Body of pancreas (tissue), 4 donors: ENCODE measurements around the gene DUS2. TPM values are rescaled to one million over a fixed set of nuclear protein-coding genes. Genes with fewer than 3 reads are reported as not detected.
"Not testable (repeated sequence)": the region's sequence is repeated elsewhere in the genome, so short reads cannot be mapped to it uniquely, and the experiment has no call there.

Source experiments
- ATAC-seq: fragments of 150-250 bp; one replicate; pipeline ENCODE4 v1.9.1; 2016
- DNase-seq, 4 donors: peaks; one replicate each; pipeline ENCODE4 v3.0.0-alpha.2; 2019
- H3K27ac ChIP-seq, 4 donors: fragments of 200-600 bp; sonication (generic); 1 replicate in 3 of 4; 2 replicates in 1 of 4; pipeline versions ENCODE4 v1.5.1 to v1.6.1; 2016 to 2019; ENCODE audit warnings: mild to moderate bottlenecking in 1 of 4, mixed read lengths in 1 of 4, moderate library complexity in 1 of 4
- H3K27me3 ChIP-seq, 2 donors: fragments of 200-600 bp; sonication (generic); one replicate each; pipeline ENCODE4 v1.6.0; 2016; ENCODE audit warnings: mild to moderate bottlenecking in 1 of 2
- H3K36me3 ChIP-seq, 2 donors: fragments of 200-600 bp; sonication (generic); replicated peaks in 1 of 2; 2 replicates each; pipeline ENCODE4 v1.5.1; 2016; ENCODE audit warnings: low read depth in 2 of 2; ENCODE audit not compliant: insufficient read depth in 1 of 2
- H3K4me1 ChIP-seq: fragments of 200-600 bp; sonication (generic); one replicate; pipeline ENCODE4 v1.6.0; 2016
- H3K4me3 ChIP-seq, 2 donors: fragments of 200-600 bp; sonication (generic); 1 replicate in 1 of 2; 2 replicates in 1 of 2; pipeline ENCODE4 v1.5.1; 2016 to 2019
- H3K9me3 ChIP-seq, 3 donors: fragments of 200-600 bp; sonication (generic); 1 replicate in 2 of 3; 2 replicates in 1 of 3; pipeline ENCODE4 v1.5.1; 2016
- POLR2A ChIP-seq, 3 donors: fragments of 450-650 bp; IDR thresholded peaks; one replicate each; pipeline ENCODE4 v1.6.1; 2016; ENCODE audit warnings: antibody characterized with exemption in 3 of 3, mild to moderate bottlenecking in 2 of 3
- WGBS, 2 donors: methylation state at CpG; one replicate each; pipeline ENCODE4 v1.1.5; 2017; 5-methylcytosine and 5-hydroxymethylcytosine counted together
- intact Hi-C: fragments of 100-400 bp; cut with DNase I; formaldehyde crosslinking; loops from one replicate; pipeline ENCODE4 v1.15.1; 2023
- total RNA-seq, 2 donors: library from RNA; depleted of rRNA; stranded (reverse); fragments of >200 nt; gene quantifications; one replicate each; pipeline ENCODE4 v1.1.0, GENCODE V29; 2016
- TF ChIP-seq, protein P1 (sequence below), 7 experiments: fragments of 450-650 bp in 4 of 7; fragments of 200-600 bp in 3 of 7; sonication (generic) in 3 of 7; IDR thresholded peaks; one replicate each; pipeline ENCODE4 v1.5.1; 2016 to 2019; ENCODE audit warnings: antibody characterized with exemption in 7 of 7

Gene DUS2
- total RNA-seq, 2 donors from 2014 or later, result 3.1 to 3.6 TPM

DNA sequence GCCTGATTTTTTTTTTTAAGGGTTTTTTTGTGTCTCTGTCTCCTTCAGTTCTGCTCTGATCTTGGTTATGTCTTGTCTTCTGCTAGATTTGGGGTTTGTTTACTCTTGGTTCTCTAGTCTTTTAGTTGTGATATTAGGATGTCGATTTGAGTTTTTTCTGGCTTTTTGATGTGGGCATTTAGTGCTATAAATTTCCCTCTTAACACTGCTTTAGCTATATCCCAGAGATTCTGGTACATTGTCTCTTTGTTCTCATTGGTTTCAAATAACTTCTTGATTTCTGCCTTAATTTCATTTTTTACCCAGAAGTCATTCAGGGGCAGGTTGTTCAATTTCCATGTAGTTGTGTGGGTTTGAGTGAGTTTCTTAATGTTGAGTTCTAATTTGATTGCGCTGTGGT, 87.5 kb downstream of the DUS2 start:
- H3K27ac ChIP-seq, H3K4me1 ChIP-seq, H3K9me3 ChIP-seq, H3K36me3 ChIP-seq, DNase-seq, H3K4me3 ChIP-seq, H3K27me3 ChIP-seq, ATAC-seq, intact Hi-C loops: not testable (repeated sequence)
- WGBS, 2 donors, result 92 to 95% methylated on average over 2 of the region's 2 CpGs

DNA sequence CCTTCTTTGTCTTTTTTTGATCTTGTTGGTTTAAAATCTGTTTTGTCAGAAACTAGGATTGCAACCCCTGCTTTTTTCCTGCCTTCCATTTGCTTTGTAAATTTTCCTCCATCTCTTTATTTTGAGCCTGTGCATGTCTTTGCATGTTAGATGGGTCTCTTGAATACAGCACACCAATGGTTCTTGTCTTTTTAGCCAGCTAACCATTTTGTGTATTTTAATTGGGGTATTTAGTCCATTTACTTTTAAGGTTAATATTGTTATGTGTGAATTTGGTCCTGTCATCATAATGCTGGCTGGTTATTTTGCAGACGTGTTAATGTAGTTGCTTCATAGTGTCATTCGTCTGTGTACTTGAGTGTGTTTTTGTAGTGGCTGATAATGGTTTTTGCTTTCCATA, 88.3 kb downstream of the DUS2 start:
- TF ChIP-seq POLR2A (IDR thresholded peaks at IDR 0.05), result no peak
- TF ChIP-seq, protein P1, sequence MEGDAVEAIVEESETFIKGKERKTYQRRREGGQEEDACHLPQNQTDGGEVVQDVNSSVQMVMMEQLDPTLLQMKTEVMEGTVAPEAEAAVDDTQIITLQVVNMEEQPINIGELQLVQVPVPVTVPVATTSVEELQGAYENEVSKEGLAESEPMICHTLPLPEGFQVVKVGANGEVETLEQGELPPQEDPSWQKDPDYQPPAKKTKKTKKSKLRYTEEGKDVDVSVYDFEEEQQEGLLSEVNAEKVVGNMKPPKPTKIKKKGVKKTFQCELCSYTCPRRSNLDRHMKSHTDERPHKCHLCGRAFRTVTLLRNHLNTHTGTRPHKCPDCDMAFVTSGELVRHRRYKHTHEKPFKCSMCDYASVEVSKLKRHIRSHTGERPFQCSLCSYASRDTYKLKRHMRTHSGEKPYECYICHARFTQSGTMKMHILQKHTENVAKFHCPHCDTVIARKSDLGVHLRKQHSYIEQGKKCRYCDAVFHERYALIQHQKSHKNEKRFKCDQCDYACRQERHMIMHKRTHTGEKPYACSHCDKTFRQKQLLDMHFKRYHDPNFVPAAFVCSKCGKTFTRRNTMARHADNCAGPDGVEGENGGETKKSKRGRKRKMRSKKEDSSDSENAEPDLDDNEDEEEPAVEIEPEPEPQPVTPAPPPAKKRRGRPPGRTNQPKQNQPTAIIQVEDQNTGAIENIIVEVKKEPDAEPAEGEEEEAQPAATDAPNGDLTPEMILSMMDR (IDR thresholded peaks at IDR 0.05), result no peak
- Histone ChIP-seq H3K27ac (no peak overlapping the region), H3K9me3 (no peaks in the 10 kb centered on the region), H3K36me3 (no peaks in the 10 kb centered on the region), H3K27me3 (no peaks in the 10 kb centered on the region), H3K4me1 (no peaks in the 10 kb centered on the region), H3K4me3 (no peak overlapping the region)
- ATAC-seq, result no peak
- 96% methylated on average over 2 of the region's 2 CpGs for WGBS, 2 donors
- DNase-seq, result no peak
- intact Hi-C loops, result no loop called here

DNA sequence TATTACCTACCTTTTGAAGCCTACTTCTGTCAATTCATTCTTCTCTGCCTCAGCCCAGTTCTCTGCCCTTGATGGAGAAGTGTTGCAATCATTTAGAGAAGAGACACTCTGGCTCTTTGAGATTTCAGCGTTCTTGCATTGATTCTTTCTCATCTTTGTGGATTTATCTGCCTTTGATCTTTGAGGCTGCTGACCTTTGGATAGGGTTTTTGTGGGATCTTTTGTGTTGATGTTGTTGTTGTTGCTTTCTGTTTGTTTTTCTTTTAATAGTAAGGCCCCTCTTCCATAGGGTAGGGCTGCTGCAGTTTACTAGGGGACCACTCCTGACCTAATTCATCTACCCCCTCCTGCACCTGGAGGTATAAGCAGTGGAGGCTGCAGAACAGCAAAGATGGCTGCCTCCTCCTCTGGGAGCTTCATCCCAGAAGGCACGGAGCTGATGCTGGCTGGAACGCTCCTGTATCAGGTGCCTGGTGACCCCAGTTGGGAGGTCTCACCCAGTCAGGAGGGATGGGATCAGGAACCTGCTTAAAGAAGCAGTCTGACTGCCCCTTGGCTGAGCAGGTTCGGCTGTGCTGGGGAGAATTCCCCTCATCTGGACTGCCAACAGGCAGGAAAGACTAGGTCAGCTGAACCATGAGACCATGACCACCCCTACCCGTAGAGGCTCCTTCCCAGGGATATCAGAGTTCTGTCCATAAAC, 90.1 kb downstream of the DUS2 start:
- Histone ChIP-seq H3K27me3 (no peaks in the 10 kb centered on the region), H3K4me1 (no peaks in the 10 kb centered on the region), H3K36me3 (no peaks in the 10 kb centered on the region), H3K4me3 (no peak overlapping the region), H3K9me3 (no peaks in the 10 kb centered on the region), H3K27ac (no peak overlapping the region)
- no peak for ATAC-seq
- TF ChIP-seq POLR2A (IDR thresholded peaks at IDR 0.05), result no peak
- TF ChIP-seq, protein P1 (IDR thresholded peaks at IDR 0.05), result no peak
- WGBS, 2 donors, result 77 to 86% methylated on average over 4 to 5 of the region's 5 CpGs
- DNase-seq, result no peak
- intact Hi-C loops, result no loop called here

DNA sequence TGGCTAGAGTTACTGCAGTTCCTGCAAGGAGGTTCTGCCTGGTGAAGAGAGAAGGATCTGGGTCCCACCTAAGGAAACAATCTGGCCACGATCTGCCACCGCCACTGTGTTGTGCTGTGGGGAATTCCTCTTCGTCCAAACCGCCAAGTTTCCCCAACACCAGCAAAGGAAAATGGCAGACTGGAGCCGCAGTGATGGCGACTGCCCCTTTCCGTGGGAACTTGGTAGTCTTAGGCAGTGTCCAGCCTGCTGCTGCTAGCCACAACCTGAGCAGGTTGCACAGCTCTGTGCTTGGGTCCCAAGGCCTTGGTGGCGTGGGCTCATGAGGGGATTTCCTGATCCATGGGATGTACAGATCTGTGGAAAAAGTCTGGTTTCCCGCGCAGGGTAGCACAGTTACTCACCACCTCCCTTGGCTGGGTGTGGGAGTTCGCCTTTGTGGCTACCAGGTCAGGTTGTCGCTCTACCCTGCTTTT, 90.7 kb downstream of the DUS2 start:
- DNase-seq (no peak), ATAC-seq (no peak)
- Histone ChIP-seq H3K4me1 (no peaks in the 10 kb centered on the region), H3K27ac (no peak overlapping the region), H3K4me3 (no peak overlapping the region), H3K9me3 (no peaks in the 10 kb centered on the region), H3K36me3 (no peaks in the 10 kb centered on the region), H3K27me3 (no peaks in the 10 kb centered on the region)
- intact Hi-C loops, result no loop called here
- WGBS, 2 donors, result 92 to 93% methylated on average over 5 to 12 of the region's 12 CpGs
- TF ChIP-seq, protein P1 (IDR thresholded peaks at IDR 0.05), result no peak
- no peak for TF ChIP-seq POLR2A (IDR thresholded peaks at IDR 0.05)

DNA sequence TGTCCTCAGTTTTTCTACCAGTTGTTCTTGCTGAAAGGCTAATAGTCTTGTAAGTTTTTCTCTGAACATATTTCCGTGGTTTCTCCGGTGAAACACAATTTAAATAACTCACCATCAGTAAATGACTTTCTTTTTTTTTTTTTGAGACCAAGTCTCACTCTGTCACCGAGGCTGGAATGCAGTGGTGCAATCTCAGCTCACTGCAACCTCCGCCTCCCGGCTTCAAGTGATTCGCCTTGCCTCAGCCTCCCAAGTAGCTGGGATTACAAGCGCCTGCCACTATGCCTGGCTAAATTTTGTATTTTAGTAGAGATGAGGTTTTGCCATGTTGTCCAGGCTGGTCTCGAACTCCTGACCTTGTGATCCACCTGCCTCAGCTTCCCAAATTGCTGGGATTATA, 91.9 kb downstream of the DUS2 start:
- 90 to 92% methylated on average over 8 of the region's 8 CpGs for WGBS, 2 donors
- H3K36me3 ChIP-seq, H3K4me1 ChIP-seq, intact Hi-C loops, H3K27ac ChIP-seq, DNase-seq, H3K9me3 ChIP-seq, H3K27me3 ChIP-seq, H3K4me3 ChIP-seq, ATAC-seq: not testable (repeated sequence)

DNA sequence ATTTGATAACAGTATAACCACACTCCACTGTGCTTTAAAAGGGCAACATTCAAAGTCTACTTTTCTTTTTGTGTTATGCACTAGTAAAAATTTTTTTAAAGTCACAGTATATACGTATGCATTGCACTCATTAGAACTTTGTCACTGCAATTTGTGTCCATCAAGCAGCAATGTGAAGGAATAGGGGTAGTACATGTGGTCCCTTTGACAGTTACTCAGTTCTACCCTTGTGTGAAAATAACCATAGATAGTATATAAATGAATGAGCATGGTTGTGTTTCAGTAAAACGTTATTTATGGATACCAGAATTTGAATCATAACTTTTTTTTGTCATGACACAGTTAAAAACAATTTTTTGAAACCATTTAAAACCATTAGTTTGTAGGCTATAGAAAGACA, 92.8 kb downstream of the DUS2 start:
- no peak for ATAC-seq
- intact Hi-C loops, result no loop called here
- DNase-seq, result no peak
- Histone ChIP-seq H3K4me1 (no peaks in the 10 kb centered on the region), H3K27ac (no peak overlapping the region), H3K9me3 (no peaks in the 10 kb centered on the region), H3K27me3 (no peaks in the 10 kb centered on the region), H3K36me3 (no peaks in the 10 kb centered on the region), H3K4me3 (no peak overlapping the region)
- TF ChIP-seq, protein P1 (IDR thresholded peaks at IDR 0.05), result no peak
- TF ChIP-seq POLR2A (IDR thresholded peaks at IDR 0.05), result no peak
- 58 to 68% methylated on average over 2 of the region's 2 CpGs for WGBS, 2 donors
